HG03103 (cell line): ENCODE measurements around the gene CHMP4B.

Source experiments
- ATAC-seq: cut with Tn5 transposase; IDR thresholded peaks from one replicate; pipeline ENCODE4 v1.9.1; 2021; ENCODE audit warnings: low read depth; ENCODE audit not compliant: unreplicated experiment

The CHMP4B gene

DNA sequence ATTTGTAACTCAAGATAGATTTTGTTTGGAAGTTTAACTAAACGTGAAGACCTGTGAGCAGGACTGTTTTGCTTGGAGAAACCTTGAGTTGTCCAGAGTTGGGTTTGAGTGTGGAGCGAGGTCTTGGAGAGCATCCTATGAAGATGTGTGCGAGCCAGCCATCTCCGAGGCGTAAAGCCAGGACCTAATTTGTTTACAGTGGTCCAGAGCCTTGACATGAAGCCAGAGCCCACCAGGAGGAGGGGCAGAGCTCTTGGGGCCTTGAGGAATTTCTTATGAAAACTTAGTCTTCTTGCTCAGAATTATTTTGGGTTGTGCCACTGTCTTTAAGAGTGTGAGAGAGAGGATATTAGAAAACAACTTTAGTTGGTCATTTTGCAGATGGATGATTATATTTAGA is 6.3 kb downstream of the CHMP4B start:
- no peak for ATAC-seq

DNA sequence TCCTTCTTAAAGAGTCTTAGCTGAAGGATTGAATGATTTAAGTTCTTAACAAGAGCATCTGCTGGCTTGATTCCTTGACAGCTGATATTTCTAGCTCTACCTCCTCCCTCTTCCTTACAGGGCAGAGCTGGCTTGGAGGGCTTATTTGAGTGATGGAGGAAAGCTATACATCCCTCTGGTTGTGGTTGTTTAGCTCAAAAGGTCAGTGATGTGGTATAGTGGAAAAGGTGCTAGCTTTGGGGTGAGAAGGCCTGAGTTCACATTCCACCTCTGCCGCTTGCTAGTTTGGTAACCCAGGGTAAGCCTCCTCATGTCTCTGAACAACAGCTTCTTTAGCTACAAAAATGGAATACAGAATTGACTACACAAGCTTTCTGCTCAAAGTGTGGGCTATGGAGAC is 8.3 kb downstream of the CHMP4B start:
- ATAC-seq, result no peak

DNA sequence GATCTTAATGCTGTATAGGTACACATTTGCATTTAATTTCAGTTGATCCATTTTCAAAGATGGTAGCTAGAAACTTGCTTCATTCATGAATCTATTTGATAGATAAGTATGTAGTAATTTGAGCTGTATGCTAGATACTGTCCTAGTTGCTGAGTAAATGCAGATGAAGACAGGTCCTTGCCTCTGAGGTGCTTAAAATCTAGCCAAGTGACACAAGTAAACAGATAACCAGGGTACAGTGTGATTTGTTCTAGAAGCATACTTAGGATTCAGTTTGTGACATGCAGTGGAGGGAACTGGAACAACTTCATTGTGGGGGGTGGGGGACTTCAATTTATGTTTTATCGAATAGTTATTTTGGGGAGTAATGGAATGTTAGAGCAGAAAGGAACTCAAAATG is 9.2 kb downstream of the CHMP4B start:
- ATAC-seq, result no peak

DNA sequence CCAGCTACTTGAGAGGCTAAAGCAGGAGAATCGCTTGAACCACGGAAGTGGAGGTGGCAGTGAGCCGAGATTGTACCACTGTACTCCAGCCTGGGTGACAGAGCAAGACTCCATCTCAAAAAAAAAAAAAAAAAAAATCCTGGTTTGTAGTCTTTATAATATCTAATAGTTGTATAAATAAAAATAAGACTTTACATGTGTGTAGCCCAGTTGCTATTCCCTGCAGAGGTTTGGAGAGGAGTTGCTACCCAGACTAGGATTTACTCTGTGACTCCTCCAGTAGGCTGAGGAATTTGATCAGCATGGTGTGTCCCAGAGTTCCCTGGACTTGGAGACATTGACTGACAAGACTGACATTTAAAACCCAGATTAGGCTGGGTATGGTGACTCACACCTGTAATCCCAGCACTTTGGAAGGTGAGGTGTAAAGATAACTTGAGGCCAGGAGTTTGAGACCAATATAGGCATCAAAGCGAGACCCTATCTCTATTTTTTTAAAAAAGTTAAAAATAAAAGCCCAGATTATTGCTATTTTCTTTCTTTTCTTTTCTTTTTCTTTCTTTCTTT is 10.2 kb downstream of the CHMP4B start:
- ATAC-seq, result no peak

DNA sequence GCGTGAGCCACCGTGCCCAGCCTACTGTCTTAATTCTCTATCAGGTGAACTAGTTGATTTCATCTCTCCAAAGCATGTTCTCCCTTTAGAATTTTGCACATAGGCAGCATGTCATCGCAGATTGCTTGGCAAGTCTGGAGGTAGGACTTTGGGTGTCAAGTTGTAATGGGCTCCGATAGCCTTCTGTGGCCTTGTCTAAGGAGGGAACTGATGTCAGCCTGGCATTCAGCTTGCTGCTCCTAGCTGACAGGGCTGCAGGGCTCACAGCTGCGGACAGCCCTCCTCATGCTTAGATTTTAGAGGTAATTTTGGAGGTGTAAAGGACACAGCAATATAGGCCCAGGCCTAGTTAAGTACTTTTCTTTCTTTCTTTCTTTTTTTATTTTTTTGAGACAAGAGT is 11.3 kb downstream of the CHMP4B start:
- ATAC-seq, result no peak

DNA sequence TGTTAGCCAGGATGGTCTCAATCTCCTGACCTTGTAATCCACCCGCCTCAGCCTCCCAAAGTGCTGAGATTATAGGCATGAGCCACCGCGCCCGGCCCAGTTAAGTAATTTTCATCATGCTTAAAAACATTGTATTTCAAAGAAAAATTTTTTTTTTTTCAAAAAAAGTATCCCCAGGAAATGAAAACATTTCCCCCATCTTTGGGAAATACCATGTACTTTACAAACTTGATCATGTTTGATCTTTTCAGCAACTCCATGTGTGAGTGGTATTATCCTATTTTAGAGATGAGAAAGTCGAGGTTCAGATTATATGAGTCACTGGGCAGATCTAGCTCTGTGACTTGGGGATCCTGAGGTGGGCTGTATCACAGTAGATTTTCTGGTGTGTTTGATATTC is 11.8 kb downstream of the CHMP4B start:
- ATAC-seq, result no peak

DNA sequence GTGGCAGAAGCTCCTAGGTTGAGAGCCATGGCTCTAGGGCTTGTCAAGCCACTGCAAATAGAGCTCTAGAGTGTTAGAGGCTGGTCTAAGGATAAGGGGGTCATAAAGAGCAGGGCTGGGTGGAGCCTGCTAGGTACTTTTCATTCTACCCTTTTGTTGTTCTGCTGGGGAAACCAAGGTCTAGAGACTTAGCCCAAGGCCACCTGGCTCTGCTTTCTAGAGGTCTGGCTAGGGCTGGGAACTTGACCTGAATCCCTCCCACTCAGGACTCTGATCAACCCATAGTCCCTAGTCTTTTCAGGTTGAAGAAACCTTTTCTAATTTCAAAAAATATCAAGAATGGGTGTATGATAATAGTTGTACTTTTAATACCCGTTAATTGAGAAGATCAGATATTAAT is 13.7 kb downstream of the CHMP4B start:
- no peak for ATAC-seq

DNA sequence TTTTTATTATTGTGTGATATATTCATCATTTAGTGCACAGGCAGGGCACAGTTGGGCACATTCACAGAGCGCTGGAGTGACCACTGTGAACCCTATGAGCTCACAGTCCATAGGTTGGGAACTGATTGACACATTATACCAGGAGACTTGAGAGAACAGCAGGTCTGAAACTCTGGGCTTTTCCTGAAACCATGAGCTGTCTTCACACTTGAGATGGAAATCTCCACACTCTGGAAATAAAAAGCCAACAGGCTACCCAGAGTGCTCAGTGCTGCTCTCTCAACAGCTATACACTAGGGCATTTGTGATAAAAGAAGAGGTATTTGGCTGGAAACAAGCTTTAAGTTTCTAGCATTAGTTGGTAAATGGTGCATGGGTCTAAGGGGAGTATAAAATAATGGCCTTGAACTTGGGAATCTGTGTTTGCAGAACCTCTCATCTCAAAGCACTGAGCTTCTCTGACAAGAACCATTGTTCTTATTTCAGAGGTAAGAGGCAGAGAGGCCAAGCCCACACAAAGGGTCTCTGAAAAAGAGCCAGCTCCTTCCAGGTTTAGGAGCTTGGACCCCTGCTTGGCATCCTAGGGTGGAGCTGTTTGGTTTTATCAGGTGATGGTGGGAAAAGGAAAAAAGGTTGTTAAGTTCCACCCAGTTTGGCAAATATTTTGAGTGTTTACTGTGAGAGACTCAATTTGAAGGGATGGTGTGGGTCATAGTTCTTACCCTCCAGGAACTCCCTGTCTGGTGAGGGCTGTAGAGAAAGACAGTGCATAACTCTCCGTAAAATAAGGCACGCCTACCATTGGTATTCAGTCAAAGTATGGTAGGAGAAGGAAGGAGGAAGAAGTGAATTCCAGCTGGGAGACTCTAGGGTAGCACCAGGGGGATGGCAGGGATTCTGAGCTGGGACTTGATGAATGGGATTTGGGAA is 14.5 kb downstream of the CHMP4B start:
- ATAC-seq, result no peak

DNA sequence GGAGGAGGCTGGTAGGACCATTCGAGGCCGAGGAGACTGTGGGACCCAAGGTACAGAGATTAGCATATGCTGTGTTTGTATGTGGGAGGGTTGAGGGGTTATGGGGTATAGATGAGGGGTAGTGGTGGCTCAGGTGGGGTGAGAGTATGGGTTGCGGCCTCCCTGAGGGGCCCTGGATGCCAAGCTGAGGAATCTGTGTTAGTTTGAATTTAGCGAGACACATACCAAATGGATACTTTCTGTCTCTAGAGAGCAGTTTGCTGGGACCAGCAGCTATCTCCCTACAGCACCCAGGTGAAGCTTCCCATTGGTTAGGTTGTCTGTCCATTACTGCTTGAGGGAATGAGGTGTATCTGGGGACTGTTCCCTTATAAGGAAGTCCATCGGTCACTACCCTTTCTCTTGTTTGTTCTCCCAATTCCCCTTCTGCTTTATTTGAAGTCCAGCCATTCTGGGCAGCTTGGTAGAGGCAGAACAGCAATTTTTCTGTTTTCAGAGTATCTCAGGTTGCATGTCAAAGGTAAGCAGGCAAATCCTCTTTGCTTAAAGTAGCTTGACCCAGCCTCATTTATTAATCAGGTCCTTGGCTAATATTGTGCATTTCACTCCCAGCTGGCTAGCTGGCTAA is 15.2 kb downstream of the CHMP4B start:
- ATAC-seq, result no peak

DNA sequence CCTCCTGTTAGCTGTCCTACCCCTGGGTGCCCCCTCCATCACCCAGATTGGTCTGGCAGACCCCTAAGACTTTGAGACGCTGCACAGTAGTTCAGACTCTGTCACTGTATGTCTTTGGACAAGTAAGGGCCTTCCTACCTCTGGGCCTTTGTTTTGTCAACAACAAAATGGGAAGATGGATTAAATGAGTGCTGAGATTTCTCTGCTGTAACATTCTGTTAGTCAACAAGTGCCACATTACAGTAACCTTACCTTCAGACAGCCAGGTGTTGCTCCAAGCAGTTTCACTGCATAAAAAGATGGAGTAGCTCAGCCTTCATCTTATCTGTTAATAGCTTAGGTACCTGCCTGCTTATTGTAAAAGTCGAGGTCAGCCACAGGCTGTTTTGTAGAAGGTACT is 16.0 kb downstream of the CHMP4B start:
- ATAC-seq, result no peak

DNA sequence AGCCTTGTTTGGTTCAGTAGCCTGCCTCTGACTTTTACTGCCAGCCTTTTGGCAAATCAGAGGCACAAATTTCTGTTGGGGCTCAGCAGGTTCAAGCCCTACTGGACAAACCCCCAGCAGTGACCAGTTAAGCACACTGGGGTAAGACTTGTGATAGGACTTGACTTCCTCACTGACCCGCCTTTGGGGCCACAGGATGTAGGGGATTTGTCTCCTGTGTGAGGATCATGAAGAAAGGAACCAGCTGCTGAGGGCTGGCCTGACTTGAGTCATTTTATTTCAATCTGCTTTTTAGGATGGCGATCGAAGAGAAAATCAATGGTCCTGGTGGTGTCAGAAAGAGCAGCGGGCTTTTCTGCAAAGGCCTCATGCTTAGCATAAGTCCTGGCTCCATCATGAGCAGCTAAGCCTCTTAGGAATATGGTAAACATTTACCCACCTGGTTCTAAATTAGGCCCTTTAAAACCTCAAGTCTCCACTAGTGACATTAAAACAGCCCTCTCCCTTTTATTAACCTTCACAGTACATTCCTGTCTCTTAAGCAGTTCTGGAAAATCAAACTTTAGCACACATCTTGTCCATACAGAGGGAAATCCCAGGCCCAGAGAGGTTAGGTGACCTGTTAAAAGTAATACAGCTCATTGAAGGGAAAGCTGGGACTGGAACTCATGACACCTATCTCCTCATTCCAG is 16.6 kb downstream of the CHMP4B start:
- ATAC-seq, result no peak

DNA sequence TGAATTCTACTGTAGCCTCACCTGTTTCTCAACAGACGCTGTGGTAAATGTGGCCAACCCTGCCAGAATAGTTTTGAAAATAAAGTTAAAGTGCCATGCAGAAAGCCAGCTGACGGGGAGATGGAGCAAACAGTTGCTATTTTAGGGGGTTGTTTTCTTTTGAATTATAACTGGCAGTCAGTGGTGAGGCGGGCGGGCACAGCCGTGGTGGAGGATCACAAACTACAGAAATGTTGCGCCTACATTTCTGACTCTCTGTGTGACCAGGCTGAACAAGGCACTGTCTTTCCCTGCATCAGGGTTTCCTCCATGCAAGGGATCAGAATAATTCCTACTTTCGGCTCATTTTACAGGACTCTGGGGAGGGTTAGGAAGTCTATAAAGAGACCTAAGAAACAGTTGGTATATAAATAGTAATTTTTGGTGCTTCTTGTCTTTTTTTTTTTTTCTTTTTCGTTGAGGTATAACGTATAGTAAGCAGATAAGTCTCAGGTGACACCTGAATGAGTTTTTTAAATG is 17.2 kb downstream of the CHMP4B start:
- ATAC-seq, result no peak

DNA sequence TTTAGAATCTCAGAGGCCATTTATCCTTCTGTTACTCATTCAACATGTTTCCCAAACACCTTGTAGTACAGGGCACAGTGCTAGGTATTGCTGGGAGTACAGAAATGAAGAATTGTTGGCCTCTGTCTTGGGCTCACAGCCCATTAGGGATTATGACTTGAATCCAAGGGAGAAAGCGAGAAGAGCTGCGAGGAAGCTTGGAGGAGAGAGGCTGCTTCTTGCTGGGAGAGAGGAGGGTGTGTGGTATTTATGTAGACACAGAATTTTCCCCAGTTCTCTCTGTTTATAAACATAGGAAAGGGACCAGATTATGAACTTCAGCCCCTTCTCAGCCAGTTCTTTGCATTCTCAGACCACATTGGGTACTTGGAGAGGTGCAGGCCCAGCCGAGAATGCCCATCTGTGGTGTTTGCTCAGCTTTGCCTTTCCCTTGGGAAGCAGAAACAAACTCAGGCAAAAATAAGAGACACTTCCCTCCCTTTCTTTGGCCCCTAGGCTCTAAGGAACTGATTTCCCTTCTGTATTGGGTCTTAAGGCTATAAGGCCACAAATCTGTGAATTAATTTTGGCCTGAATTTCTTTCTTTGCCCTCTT is 17.9 kb downstream of the CHMP4B start:
- ATAC-seq, result no peak

DNA sequence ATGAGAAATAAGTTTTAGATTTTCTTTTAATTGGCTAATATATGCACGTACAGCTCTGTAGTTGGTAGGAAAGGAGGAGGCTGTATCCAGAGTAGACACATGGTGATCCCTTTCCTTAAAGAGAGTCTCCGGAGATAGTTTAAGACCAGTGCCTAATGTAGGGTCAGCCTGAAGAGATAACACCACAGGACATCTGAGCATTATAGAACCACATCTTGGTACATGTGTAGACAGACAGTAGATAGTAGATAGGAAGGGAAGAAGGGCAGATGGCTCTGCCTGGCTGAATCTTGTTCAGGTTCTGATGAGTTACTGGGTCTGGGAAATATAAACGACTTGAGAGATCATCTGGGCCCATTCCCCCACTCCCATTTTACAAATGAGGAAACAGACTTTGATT is 18.5 kb downstream of the CHMP4B start:
- no peak for ATAC-seq

DNA sequence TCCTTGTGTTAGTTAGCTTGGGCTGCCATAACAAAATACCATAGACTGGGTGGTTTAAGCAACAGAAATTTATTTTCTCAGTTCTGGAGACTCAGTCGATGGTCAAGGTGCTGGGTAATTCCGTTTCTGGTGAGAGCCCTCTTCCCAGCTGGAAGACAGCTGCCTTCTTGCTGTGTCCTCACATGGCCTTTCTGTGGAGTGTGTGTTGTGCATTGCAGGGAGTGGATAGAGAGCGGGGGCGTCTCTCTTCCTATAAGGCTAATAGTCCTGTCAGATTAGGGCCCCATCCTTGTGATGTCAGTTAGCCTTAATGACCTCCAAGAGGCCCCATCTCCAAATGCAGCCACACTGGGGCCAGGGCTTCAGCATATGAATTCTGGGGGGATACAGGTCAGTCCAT is 19.2 kb downstream of the CHMP4B start:
- no peak for ATAC-seq

DNA sequence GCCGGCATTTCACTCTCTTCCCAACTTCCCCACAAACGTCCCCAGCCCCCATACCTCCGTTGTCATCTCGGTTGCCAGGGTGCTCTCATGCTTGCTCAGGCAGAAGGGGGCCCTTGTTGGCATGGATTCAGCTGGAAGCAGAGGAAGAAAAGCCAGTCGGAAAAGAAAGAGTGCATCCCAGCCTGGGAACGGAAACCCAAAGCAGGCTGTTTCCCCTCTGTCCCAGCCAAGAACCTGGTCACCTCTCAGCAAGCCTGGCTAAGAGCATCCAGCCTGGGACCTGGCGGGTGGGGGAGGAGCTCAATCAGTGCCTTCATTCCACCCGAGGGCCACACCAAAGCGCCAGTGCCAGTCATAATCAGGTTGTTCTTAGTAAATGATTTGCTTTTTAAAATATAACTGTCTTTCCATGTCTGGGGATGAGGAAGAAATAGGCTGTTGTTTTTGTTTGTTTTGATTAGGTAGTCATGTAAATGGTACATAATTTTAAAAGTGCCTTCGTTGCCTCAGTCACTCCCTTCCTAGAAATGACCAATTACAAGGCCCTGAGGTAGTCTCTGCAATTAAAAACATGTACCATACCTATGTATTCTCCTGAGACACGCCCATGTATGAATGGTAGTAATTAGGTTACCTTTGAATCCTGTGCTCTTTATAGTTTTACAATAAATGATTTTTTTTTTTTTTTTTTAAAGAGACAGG is 21.1 kb downstream of the CHMP4B start:
- no peak for ATAC-seq

DNA sequence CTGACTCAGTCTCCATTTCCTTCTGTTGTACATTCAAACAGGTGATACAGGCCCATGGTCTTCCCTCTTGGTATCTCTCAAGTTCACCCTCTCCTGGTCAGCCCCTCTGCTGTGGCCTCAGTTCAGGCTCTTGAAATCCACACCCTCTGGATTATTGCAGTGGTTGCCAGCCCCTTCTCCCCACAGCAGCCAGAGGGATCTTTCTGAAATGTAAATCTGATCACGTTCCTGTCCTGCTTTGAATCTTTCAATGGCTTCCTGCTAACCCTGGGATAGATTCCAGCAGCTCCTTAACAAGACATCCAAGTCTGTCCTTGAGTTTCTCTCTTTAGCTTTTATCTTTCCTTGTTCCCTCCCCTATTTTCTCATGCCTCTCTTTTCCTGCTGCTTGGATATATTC is 22.2 kb downstream of the CHMP4B start:
- no peak for ATAC-seq

DNA sequence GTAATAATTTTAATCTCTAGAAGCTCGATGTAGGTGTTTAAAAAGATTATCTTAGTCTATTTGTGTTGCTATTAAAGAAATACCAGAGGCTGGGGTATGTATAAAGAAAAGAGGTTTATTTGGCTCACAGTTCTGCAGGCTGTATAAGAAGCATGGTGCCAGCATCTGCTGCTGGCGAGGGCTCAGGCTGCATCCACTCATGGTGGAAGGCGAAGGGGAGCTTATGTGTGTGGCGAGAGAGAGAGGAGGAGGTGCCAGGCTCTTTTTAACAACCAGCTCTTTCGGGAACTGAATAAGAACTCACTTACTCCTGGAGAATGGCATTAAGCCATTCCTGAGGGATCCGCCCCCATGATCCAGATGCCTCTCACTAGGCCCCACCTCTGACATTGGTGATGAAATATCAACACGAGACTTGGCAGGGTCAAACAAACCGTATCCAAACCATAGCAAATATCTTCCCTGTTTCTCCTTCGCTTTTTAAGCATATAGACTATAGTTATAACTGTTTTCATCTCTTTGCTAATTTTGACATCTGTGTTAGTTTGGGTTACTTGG is 24.5 kb downstream of the CHMP4B start:
- no peak for ATAC-seq

DNA sequence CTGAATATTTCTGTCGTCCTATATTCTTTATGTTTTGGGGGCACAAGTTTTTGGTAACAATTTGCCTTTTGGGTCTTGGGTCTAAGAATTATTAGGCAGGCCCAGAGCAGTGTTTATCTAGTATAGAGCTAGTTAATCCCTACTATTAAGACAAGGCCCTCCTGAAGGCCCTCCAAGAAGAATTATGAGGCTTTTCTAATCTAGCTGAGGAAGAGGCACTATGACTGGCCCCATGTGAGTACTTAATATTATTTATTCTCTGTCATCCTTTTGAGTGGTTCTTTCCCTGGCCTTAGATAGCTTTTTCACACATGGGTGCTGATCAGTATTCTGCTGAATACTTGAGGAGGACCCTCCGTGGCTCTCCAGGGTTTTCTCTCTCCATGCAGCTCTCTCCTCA is 25.1 kb downstream of the CHMP4B start:
- no peak for ATAC-seq
